DOHH2 (cell line): Measurements from ENCODE around the gene TENT4A.

ENCODE experiments used
- CTCF ChIP-seq: fragments of 200-600 bp; sonication (generic); IDR thresholded peaks from one replicate; pipeline ENCODE4 v1.5.1; 2014; ENCODE audit warnings: antibody characterized with exemption, mild to moderate bottlenecking, low read depth, low read length; ENCODE audit not compliant: poor library complexity, severe bottlenecking
- EZH2phosphoT487 ChIP-seq: fragments of 200-600 bp; sonication (generic); IDR thresholded peaks from 2 replicates; pipeline ENCODE4 v1.6.1; 2017; ENCODE audit warnings: borderline replicate concordance, mild to moderate bottlenecking, antibody characterized with exemption, low read length, moderate library complexity, mixed read lengths

- no peak for TF ChIP-seq CTCF
- TF ChIP-seq EZH2phosphoT487 = no peak
Measured at GRCh38 chr5:6740586-6741150, 27.4 kb downstream of the TENT4A start.
